ENCODE data around the gene LSM3. TPM values are rescaled to one million over a fixed set of nuclear protein-coding genes. Genes with fewer than 3 reads are reported as not detected.
A peak's percentile ranks its signal among the peaks of the same experiment; 100 is the strongest.

The LSM3 gene
- total and polyA plus RNA-seq, 9 of the 15 experiments (the other 6 are each of a cell fraction or from before 2014, with no cell fraction given), result 33.8 to 203 (median 61.2) TPM

DNA sequence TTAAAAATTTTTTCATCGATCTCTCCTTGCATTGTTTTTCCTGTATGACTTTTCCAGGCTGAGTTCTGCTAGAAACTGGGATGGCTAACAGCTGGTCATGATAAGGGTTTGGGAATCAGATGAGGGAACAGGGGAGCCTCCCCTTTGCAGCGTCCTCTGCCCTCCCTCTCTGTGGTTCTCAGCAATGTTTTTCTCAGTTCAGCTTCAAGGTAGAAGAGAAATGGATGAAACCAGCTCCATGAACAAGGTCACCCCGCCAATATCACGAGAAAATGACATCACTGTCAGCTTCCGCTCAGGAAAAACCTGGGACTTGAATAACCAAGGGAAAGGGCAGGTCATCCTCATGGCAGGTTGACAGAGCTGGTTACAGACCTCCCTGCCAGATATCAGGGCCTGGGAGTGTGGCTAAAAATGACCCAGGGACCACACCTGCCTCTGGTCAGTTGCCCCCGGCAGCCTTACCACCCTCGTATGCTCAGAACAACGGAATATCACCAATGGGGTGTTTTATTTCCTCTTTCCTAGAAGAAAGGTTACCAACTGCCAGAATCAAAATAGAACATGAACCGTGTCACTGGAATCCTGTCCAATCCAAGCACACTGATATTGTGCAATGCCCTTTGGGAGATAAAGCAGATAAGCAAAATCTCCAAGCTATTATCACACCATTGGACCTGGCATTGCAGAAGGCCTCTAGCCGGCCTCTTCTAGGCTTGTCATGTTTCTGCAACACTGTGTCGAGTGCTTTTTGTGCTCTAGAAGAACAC lies 26.1 kb downstream of the LSM3 start (continued):
- TF ChIP-seq CHD4 (IDR thresholded peaks at IDR 0.05; ENCODE audit: insufficient read depth, insufficient replicate concordance, low read depth, low read length, poor library complexity, severe bottlenecking) (no peak), ZNF24 (IDR thresholded peaks at IDR 0.05) (no peak; the same call in 1 of the 2 replicates), ETV1 (tag; conservative IDR thresholded peaks at IDR 0.05; ENCODE audit: low read depth) (no peak), ZNF764 (CRISPR knock-in tag; IDR thresholded peaks at IDR 0.05; ENCODE audit: low read depth) (no peak), ATF1 (CRISPR knock-in tag; IDR thresholded peaks at IDR 0.05) (no peak), ATF1 (tag; IDR thresholded peaks at IDR 0.05) (peak; percentile 87), KAT7 (CRISPR knock-in tag; IDR thresholded peaks at IDR 0.05; ENCODE audit: borderline replicate concordance) (0 out of 2 replicates have a peak, but pooled peaks have one; percentile 17), MCM3 (IDR thresholded peaks at IDR 0.05) (no peak), MTA2 (IDR thresholded peaks at IDR 0.05; ENCODE audit: low read depth) (no peak), MEF2A (IDR thresholded peaks at IDR 0.05; ENCODE audit: control insufficient read depth, low read depth, low read length) (peak; percentile 87), MAZ (CRISPR knock-in tag; conservative IDR thresholded peaks at IDR 0.05 in 1 of 2, IDR thresholded peaks at IDR 0.05 in 1 of 2) (peak; percentile 19 to 59; a peak in 3 of 4 replicates), HMGN3 (IDR thresholded peaks at IDR 0.05; ENCODE audit: borderline replicate concordance, extremely low read depth, insufficient read length, low read depth, low read length) (no peak), SMAD2 (IDR thresholded peaks at IDR 0.05; ENCODE audit: low read depth, low read length) (no peak), MYC (IDR thresholded peaks at IDR 0.05; ENCODE audit: low read depth, low read length) (peak; percentile 75), MYC (CRISPR knock-in tag; IDR thresholded peaks at IDR 0.05; ENCODE audit: borderline replicate concordance, low read depth) (no peak), FOSL1 (tag; conservative IDR thresholded peaks at IDR 0.05) (0 out of 2 replicates have a peak, but pooled peaks have one; percentile 39), NR2C1 (IDR thresholded peaks at IDR 0.05) (peak; percentile 83; the same call in 1 of the 2 replicates), NR2C1 (tag; IDR thresholded peaks at IDR 0.05) (peak; percentile 93), ZNF124 (CRISPR knock-in tag; IDR thresholded peaks at IDR 0.05) (no peak), MED1 (CRISPR knock-in tag; IDR thresholded peaks at IDR 0.05; ENCODE audit: borderline replicate concordance) (no peak), CCAR2 (IDR thresholded peaks at IDR 0.05; ENCODE audit: low read depth, low read length) (no peak), NCOA2 (IDR thresholded peaks at IDR 0.05; ENCODE audit: partially characterized antibody in 2 of 2) (no peak), GATA2 (CRISPR knock-in tag; IDR thresholded peaks at IDR 0.05) (peak; percentile 96)
- TF ChIP-seq, protein P1, sequence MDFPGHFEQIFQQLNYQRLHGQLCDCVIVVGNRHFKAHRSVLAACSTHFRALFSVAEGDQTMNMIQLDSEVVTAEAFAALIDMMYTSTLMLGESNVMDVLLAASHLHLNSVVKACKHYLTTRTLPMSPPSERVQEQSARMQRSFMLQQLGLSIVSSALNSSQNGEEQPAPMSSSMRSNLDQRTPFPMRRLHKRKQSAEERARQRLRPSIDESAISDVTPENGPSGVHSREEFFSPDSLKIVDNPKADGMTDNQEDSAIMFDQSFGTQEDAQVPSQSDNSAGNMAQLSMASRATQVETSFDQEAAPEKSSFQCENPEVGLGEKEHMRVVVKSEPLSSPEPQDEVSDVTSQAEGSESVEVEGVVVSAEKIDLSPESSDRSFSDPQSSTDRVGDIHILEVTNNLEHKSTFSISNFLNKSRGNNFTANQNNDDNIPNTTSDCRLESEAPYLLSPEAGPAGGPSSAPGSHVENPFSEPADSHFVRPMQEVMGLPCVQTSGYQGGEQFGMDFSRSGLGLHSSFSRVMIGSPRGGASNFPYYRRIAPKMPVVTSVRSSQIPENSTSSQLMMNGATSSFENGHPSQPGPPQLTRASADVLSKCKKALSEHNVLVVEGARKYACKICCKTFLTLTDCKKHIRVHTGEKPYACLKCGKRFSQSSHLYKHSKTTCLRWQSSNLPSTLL (IDR thresholded peaks at IDR 0.05), result no peak
- TF ChIP-seq, protein P2, sequence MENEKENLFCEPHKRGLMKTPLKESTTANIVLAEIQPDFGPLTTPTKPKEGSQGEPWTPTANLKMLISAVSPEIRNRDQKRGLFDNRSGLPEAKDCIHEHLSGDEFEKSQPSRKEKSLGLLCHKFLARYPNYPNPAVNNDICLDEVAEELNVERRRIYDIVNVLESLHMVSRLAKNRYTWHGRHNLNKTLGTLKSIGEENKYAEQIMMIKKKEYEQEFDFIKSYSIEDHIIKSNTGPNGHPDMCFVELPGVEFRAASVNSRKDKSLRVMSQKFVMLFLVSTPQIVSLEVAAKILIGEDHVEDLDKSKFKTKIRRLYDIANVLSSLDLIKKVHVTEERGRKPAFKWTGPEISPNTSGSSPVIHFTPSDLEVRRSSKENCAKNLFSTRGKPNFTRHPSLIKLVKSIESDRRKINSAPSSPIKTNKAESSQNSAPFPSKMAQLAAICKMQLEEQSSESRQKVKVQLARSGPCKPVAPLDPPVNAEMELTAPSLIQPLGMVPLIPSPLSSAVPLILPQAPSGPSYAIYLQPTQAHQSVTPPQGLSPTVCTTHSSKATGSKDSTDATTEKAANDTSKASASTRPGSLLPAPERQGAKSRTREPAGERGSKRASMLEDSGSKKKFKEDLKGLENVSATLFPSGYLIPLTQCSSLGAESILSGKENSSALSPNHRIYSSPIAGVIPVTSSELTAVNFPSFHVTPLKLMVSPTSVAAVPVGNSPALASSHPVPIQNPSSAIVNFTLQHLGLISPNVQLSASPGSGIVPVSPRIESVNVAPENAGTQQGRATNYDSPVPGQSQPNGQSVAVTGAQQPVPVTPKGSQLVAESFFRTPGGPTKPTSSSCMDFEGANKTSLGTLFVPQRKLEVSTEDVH (IDR thresholded peaks at IDR 0.05; ENCODE audit: low read depth, partially characterized antibody), result peak; percentile 73

Data from K562 (cell line).